Mesothelial cell of epicardium (in vitro differentiated cells): Measurements from ENCODE around the gene ADAM12. TPM values are rescaled to one million over a fixed set of nuclear protein-coding genes. Genes with fewer than 3 reads are reported as not detected.

Experiments
- DNase-seq, 2 experiments: peaks; one replicate each; pipeline ENCODE4 v3.0.0; 2021; ENCODE audit warnings: low spot score in 2 of 2; ENCODE audit not compliant: unreplicated experiment in 2 of 2
- H3K27ac Mint-ChIP-seq: 2 replicates; pipeline ENCODE4 v1.8.0; 2021; ENCODE audit warnings: mixed read lengths
- H3K27me3 Mint-ChIP-seq: 2 replicates; pipeline ENCODE4 v1.8.0; 2021; ENCODE audit warnings: low read depth, mixed read lengths
- H3K36me3 Mint-ChIP-seq: 2 replicates; pipeline ENCODE4 v1.8.0; 2021; ENCODE audit warnings: mixed read lengths
- H3K4me1 Mint-ChIP-seq: 2 replicates; pipeline ENCODE4 v1.8.0; 2021; ENCODE audit warnings: mixed read lengths
- H3K4me3 Mint-ChIP-seq: 2 replicates; pipeline ENCODE4 v1.8.0; 2021; ENCODE audit warnings: mild to moderate bottlenecking, moderate library complexity, mixed read lengths
- H3K9me3 Mint-ChIP-seq: 2 replicates; pipeline ENCODE4 v1.8.0; 2021; ENCODE audit warnings: mixed read lengths
- total RNA-seq: library from RNA; stranded (reverse); gene quantifications from 3 replicates; pipeline ENCODE4 v1.2.1, GENCODE V29; 2021
- TF ChIP-seq, protein P1 (sequence below): fragments of 200-600 bp; sonication (generic); IDR thresholded peaks from one replicate; pipeline ENCODE4 v1.5.0; 2021; ENCODE audit warnings: antibody characterized with exemption; ENCODE audit not compliant: unreplicated experiment

ADAM12 gene
- total RNA-seq, 1 donor from 2014 or later = 13.3 TPM

- no peak for DNase-seq
- Mint-ChIP-seq H3K9me3 (no peaks in the 10 kb centered on the region), H3K4me3 (no peak overlapping the region), H3K4me1 (peaks cover 11% of the 10 kb centered on the region), H3K36me3 (no peaks in the 10 kb centered on the region), H3K27me3 (peaks cover 19% of the 10 kb centered on the region), H3K27ac (no peak overlapping the region)
- TF ChIP-seq, protein P1, sequence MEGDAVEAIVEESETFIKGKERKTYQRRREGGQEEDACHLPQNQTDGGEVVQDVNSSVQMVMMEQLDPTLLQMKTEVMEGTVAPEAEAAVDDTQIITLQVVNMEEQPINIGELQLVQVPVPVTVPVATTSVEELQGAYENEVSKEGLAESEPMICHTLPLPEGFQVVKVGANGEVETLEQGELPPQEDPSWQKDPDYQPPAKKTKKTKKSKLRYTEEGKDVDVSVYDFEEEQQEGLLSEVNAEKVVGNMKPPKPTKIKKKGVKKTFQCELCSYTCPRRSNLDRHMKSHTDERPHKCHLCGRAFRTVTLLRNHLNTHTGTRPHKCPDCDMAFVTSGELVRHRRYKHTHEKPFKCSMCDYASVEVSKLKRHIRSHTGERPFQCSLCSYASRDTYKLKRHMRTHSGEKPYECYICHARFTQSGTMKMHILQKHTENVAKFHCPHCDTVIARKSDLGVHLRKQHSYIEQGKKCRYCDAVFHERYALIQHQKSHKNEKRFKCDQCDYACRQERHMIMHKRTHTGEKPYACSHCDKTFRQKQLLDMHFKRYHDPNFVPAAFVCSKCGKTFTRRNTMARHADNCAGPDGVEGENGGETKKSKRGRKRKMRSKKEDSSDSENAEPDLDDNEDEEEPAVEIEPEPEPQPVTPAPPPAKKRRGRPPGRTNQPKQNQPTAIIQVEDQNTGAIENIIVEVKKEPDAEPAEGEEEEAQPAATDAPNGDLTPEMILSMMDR = no peak
These were observed 166.4 kb downstream of the ADAM12 start for GRCh38 chr10:126221874-126222273.

- H3K9me3 Mint-ChIP-seq = no peaks in the 10 kb centered on the region
- H3K27me3 Mint-ChIP-seq = peaks cover 8% of the 10 kb centered on the region
- peaks cover 27% of the 10 kb centered on the region for H3K4me1 Mint-ChIP-seq
- H3K27ac Mint-ChIP-seq = no peak overlapping the region
- TF ChIP-seq, protein P1 = no peak
- H3K4me3 Mint-ChIP-seq = no peak overlapping the region
- H3K36me3 Mint-ChIP-seq = no peaks in the 10 kb centered on the region
- no peak for DNase-seq
These were observed 169.3 kb downstream of the ADAM12 start for GRCh38 chr10:126218778-126219649.

DNA sequence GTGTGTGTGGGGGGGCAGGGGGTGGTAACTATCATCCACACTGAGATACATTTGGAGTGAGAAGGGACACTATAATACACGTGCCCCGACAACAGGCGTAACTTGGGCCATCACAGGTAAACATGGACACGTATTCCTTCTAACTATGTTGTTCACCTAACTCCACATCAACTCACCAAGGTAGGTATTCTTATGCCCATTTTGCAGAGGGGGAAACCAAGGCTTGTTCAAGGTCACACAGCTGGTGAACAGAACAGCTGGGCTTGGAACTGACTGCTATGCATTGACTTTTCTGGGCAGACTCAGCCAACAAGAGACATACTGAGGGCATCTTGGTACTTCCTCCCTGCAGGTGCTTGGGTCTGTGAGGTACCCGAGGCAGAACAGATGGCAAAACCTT is 170.1 kb downstream of the ADAM12 start:
- Mint-ChIP-seq H3K4me3 (no peak overlapping the region), H3K27ac (no peak overlapping the region), H3K4me1 (peaks cover 30% of the 10 kb centered on the region), H3K36me3 (no peaks in the 10 kb centered on the region), H3K9me3 (no peaks in the 10 kb centered on the region), H3K27me3 (peaks cover 5% of the 10 kb centered on the region)
- DNase-seq = no peak
- TF ChIP-seq, protein P1 = no peak

- no peak for DNase-seq
- TF ChIP-seq, protein P1 = no peak
- no peak overlapping the region for H3K27ac Mint-ChIP-seq
- no peaks in the 10 kb centered on the region for H3K36me3 Mint-ChIP-seq
- peaks cover 26% of the 10 kb centered on the region for H3K4me1 Mint-ChIP-seq
- H3K27me3 Mint-ChIP-seq = peaks cover 16% of the 10 kb centered on the region
- H3K9me3 Mint-ChIP-seq = no peaks in the 10 kb centered on the region
- H3K4me3 Mint-ChIP-seq = no peak overlapping the region
These were observed 171.7 kb downstream of the ADAM12 start for GRCh38 chr10:126216632-126216961.

GRCh38 chr10:126215746-126216631 is 172.3 kb downstream of the ADAM12 start:
- Mint-ChIP-seq H3K27ac (peak overlapping the region; percentile 39), H3K4me3 (no peak overlapping the region)

More at GRCh38 chr10:126215746-126216631, 172.3 kb downstream of the ADAM12 start:
- TF ChIP-seq, protein P1 = no peak
- Mint-ChIP-seq H3K9me3 (no peaks in the 10 kb centered on the region), H3K4me1 (peaks cover 26% of the 10 kb centered on the region), H3K27me3 (peaks cover 20% of the 10 kb centered on the region), H3K36me3 (no peaks in the 10 kb centered on the region)
- DNase-seq = no peak
